GM12878 (cell line): ENCODE data around the gene COL5A1. TPM values are rescaled to one million over a fixed set of nuclear protein-coding genes. Genes with fewer than 3 reads are reported as not detected.

Experiments used
- ATAC-seq: fragments of 200-7000 bp; cut with Tn5 transposase; 3 replicates; pipeline ENCODE4 v1.9.1; 2020; ENCODE audit warnings: mild to moderate bottlenecking, moderate library complexity
- BruUV-seq: library from RNA; stranded (reverse); fragments of 400-500 nt; replicated peaks from 2 replicates; lab custom pipeline; 2021; lab: Mats Ljungman, UMichigan
- CTCF ChIA-PET: fragments of 300-600 bp; sonication (Branson Sonifier 250); formaldehyde crosslinking; extraction: SDS; loops from one replicate; lab custom pipeline; 2021; ENCODE audit warnings: inconsistent platforms; lab: Yijun Ruan, JAX
- POLR2A ChIA-PET: fragments of 350-600 bp; formaldehyde crosslinking; extraction: SDS; loops from one replicate; lab custom pipeline; 2021; ENCODE audit warnings: inconsistent platforms; lab: Charles Lee
- RAD21 ChIA-PET: fragments of 300-600 bp; sonication (Branson Sonifier 250); formaldehyde crosslinking; loops from one replicate; lab custom pipeline; 2023; ENCODE audit warnings: antibody characterized with exemption; ENCODE audit not compliant: unreplicated experiment; lab: Charles Lee
- SMC1A ChIA-PET: fragments of 300-600 bp; sonication (Branson Sonifier 250); formaldehyde crosslinking; loops from one replicate; lab custom pipeline; 2023; ENCODE audit not compliant: unreplicated experiment, uncharacterized antibody; lab: Charles Lee
- DNase-seq: peaks from one replicate; pipeline ENCODE4 v3.0.0-alpha.2; 2011; ENCODE audit warnings: low read depth, low spot score
- FAIRE-seq: peaks from 3 replicates; lab custom pipeline; 2011; peaks lifted over from hg19 to GRCh38; lab: Jason Lieb, UNC
- H2AFZ ChIP-seq: 2 replicates; pipeline ENCODE4 v1.6.0; 2011; ENCODE audit warnings: low read depth, low read length, control low read depth; ENCODE audit not compliant: control insufficient read depth
- H3K27ac ChIP-seq: 2 replicates; pipeline ENCODE4 v1.5.1; 2011; ENCODE audit warnings: control low read depth; ENCODE audit not compliant: control insufficient read depth, insufficient read depth
- H3K27me3 ChIP-seq, 2 experiments: replicated peaks in 1 of 2; 2 replicates each; pipeline versions ENCODE4 v1.6.0 to v1.6.1; 2011; ENCODE audit warnings: low read length in 1 of 2; ENCODE audit not compliant: control insufficient read depth in 2 of 2, insufficient read depth in 2 of 2
- H3K36me3 ChIP-seq, 2 experiments: 2 replicates each; pipeline ENCODE4 v1.5.1; 2011; ENCODE audit warnings: low read length in 1 of 2; ENCODE audit not compliant: control insufficient read depth in 2 of 2, insufficient read depth in 2 of 2
- H3K4me1 ChIP-seq: 2 replicates; pipeline ENCODE4 v1.6.1; 2011; ENCODE audit warnings: mild to moderate bottlenecking, low read length, moderate library complexity, mixed read lengths; ENCODE audit not compliant: control insufficient read depth, insufficient read depth
- H3K4me2 ChIP-seq: 2 replicates; pipeline ENCODE4 v1.6.0; 2011; ENCODE audit warnings: control low read depth; ENCODE audit not compliant: control insufficient read depth, insufficient read depth
- H3K4me3 ChIP-seq: fragments of 200-600 bp; sonication (generic); 2 replicates; pipeline ENCODE4 v1.5.1; 2016
- H3K79me2 ChIP-seq: 2 replicates; pipeline ENCODE4 v1.6.0; 2011; ENCODE audit warnings: low read length; ENCODE audit not compliant: control insufficient read depth, insufficient read depth
- H3K9ac ChIP-seq: 2 replicates; pipeline ENCODE4 v1.8.0; 2011; ENCODE audit warnings: low read length, control low read depth, mixed read lengths; ENCODE audit not compliant: control insufficient read depth, insufficient read depth
- H3K9me3 ChIP-seq: replicated peaks from 3 replicates; pipeline ENCODE4 v1.5.1; 2011; ENCODE audit warnings: mild to moderate bottlenecking, low read length; ENCODE audit not compliant: control insufficient read depth, insufficient read depth
- H4K20me1 ChIP-seq: 2 replicates; pipeline ENCODE4 v1.6.0; 2011; ENCODE audit not compliant: control insufficient read depth, insufficient read depth
- BCL11A ChIP-seq: IDR thresholded peaks from 2 replicates; pipeline ENCODE4 v1.6.1; 2011; ENCODE audit warnings: low read depth, low read length
- CTCF ChIP-seq, 3 experiments: IDR thresholded peaks in 2 of 3; conservative IDR thresholded peaks in 1 of 3; 2 replicates each; pipeline ENCODE4 v1.5.1; 2011; ENCODE audit warnings: low read depth in 3 of 3, low read length in 3 of 3, mild to moderate bottlenecking in 3 of 3, control low read depth in 2 of 3, moderate library complexity in 2 of 3, inconsistent platforms in 1 of 3, mixed read lengths in 1 of 3; ENCODE audit not compliant: control insufficient read depth in 2 of 3, insufficient read depth in 1 of 3; ENCODE audit errors: extremely low read depth in 1 of 3
- HDAC2 ChIP-seq: fragments of 200-600 bp; sonication (generic); IDR thresholded peaks from 2 replicates; pipeline ENCODE4 v1.6.1; 2017
- HSF1 ChIP-seq: fragments of 150-350 bp; IDR thresholded peaks from 2 replicates; pipeline ENCODE4 v1.6.1; 2014; ENCODE audit warnings: mild to moderate bottlenecking, low read depth, low read length
- IRF4 ChIP-seq: IDR thresholded peaks from 2 replicates; pipeline ENCODE4 v1.6.1; 2011; ENCODE audit warnings: low read depth, low read length
- IRF5 ChIP-seq: fragments of 450-650 bp; IDR thresholded peaks from 2 replicates; pipeline ENCODE4 v1.6.1; 2017; ENCODE audit warnings: borderline replicate concordance
- MLLT1 ChIP-seq: fragments of 450-650 bp; IDR thresholded peaks from 2 replicates; pipeline ENCODE4 v1.6.1; 2016; ENCODE audit warnings: mild to moderate bottlenecking
- MTA2 ChIP-seq: fragments of 450-650 bp; IDR thresholded peaks from 2 replicates; pipeline ENCODE4 v1.6.1; 2016; ENCODE audit warnings: low read depth, mild to moderate bottlenecking, moderate library complexity
- PAX5 ChIP-seq: IDR thresholded peaks from 2 replicates; pipeline ENCODE4 v1.6.1; 2011; ENCODE audit warnings: low read depth, low read length, borderline replicate concordance
- SMAD1 ChIP-seq: fragments of 450-650 bp; IDR thresholded peaks from 2 replicates; pipeline ENCODE4 v1.6.1; 2018; ENCODE audit warnings: mild to moderate bottlenecking, low read depth; ENCODE audit not compliant: partially characterized antibody
- SREBF2 ChIP-seq: IDR thresholded peaks from 2 replicates; pipeline ENCODE4 v1.6.1; 2012; ENCODE audit warnings: mild to moderate bottlenecking, low read length
- TAF1 ChIP-seq: IDR thresholded peaks from 2 replicates; pipeline ENCODE4 v1.6.1; 2011; ENCODE audit warnings: mild to moderate bottlenecking, low read depth, low read length, borderline replicate concordance
- ZBED1 ChIP-seq: IDR thresholded peaks from 2 replicates; pipeline ENCODE4 v1.6.1; 2016; ENCODE audit warnings: borderline replicate concordance
- ZBTB11 ChIP-seq: fragments of 450-650 bp; formaldehyde crosslinking; IDR thresholded peaks from 2 replicates; pipeline ENCODE4 v1.5.0; 2022; ENCODE audit warnings: mild to moderate bottlenecking, missing genetic modification characterization
- WGBS: methylation state at CpG from one replicate; pipeline ENCODE4 v1.1.6; 2016; ENCODE audit warnings: low lambda C conversion rate; ENCODE audit not compliant: insufficient replicate concordance, insufficient coverage; ENCODE audit errors: missing lambda C conversion rate; 5-methylcytosine and 5-hydroxymethylcytosine counted together
- in situ Hi-C: fragments of 300-500 bp; cut with MboI; formaldehyde crosslinking; loops from 9 replicates; pipeline ENCODE4 v1.14.3; 2018; ENCODE audit warnings: mixed read lengths
- intact Hi-C: fragments of 100-400 bp; cut with micrococcal nuclease; formaldehyde crosslinking; loops from one replicate; pipeline ENCODE4 v1.14.2; 2022; ENCODE audit not compliant: unreplicated experiment
- polyA plus RNA-seq, 11 experiments: library from polyadenylated mRNA; depleted of rRNA in 4 of 11; unstranded in 6 of 11; stranded (reverse) in 5 of 11; fragments of >200 nt; fragmentation: Nextera tagmentation in 4 of 11; fragmentation: Illumina TruSeq in 1 of 11; extraction: Ambion mirVana in 4 of 11; extraction: Trizol in 1 of 11; gene quantifications; 1 replicate in 1 of 11; 2 replicates in 10 of 11; pipeline versions ENCODE4 v1.2.1 to v1.2.3, GENCODE V29; 2011 to 2016; ENCODE audit warnings: inconsistent platforms in 2 of 11, missing spikeins in 2 of 11, low read depth in 1 of 11
- total RNA-seq, 4 experiments: library from RNA; depleted of rRNA in 3 of 4; stranded (reverse); fragments of >200 nt in 3 of 4; fragmentation: Illumina TruSeq in 1 of 4; extraction: Trizol in 1 of 4; gene quantifications; 2 replicates each; pipeline versions ENCODE4 v1.2.1 to v1.2.3, GENCODE V29; 2013 to 2021

COL5A1 gene
- total and polyA plus RNA-seq, 10 of the 15 experiments (the other 5 are each of a cell fraction or from before 2014, with no cell fraction given) = under 0.01 to 0.15 (median 0.13) TPM; not detected in 4

- no peak overlapping the region for H2AFZ ChIP-seq
- no peak for TF ChIP-seq CTCF (IDR thresholded peaks at IDR 0.05 in 2 of 3, conservative IDR thresholded peaks at IDR 0.05 in 1 of 3; ENCODE audit: control insufficient read depth in 2 of 3, extremely low read depth in 1 of 3, insufficient read depth in 1 of 3, low read depth in 3 of 3, low read length in 3 of 3)
- no peak for TF ChIP-seq TAF1
- TF ChIP-seq HDAC2 = no peak
- no peak for TF ChIP-seq BCL11A
- TF ChIP-seq MLLT1 = no peak
- TF ChIP-seq IRF4 = no peak
- TF ChIP-seq MTA2 = no peak
- no peak for TF ChIP-seq PAX5
- no peak for TF ChIP-seq ZBED1
- TF ChIP-seq IRF5 = no peak
- TF ChIP-seq ZBTB11 = no peak
- TF ChIP-seq SREBF2 = no peak
- TF ChIP-seq HSF1 = no peak
- no peak for TF ChIP-seq SMAD1
Measured at GRCh38 chr9:134626571-134627416, 14.8 kb upstream of the COL5A1 start.

More at GRCh38 chr9:134626571-134627416, 14.8 kb upstream of the COL5A1 start:
- Histone ChIP-seq H3K36me3 (no peaks in the 10 kb centered on the region), H4K20me1 (no peaks in the 10 kb centered on the region), H3K79me2 (no peaks in the 10 kb centered on the region), H3K4me3 (no peak overlapping the region), H3K9ac (no peak overlapping the region), H3K9me3 (no peaks in the 10 kb centered on the region), H3K4me2 (no peak overlapping the region), H3K27me3 (peaks cover 0 to 2% of the 10 kb centered on the region in 2 experiments; a peak in 1 of 4 replicates), H3K4me1 (no peaks in the 10 kb centered on the region), H3K27ac (no peak overlapping the region)
- WGBS = 13% methylated on average over 19 of the region's 19 CpGs
- no peak for ATAC-seq
- intact Hi-C loops = no loop called here
- RAD21 ChIA-PET = no interaction called here
- POLR2A ChIA-PET = no interaction called here
- SMC1A ChIA-PET = no interaction called here
- DNase-seq = no peak
- in situ Hi-C loops = no loop called here
- BruUV-seq = no TSS peak
- CTCF ChIA-PET = no interaction called here
- FAIRE-seq = no peak
